Caco-2 (cell line): ENCODE results near the gene TRPC6. TPM values are rescaled to one million over a fixed set of nuclear protein-coding genes. Genes with fewer than 3 reads are reported as not detected.

Source experiments
- BruUV-seq: library from RNA; stranded (reverse); fragments of 400-500 nt; replicated peaks from 2 replicates; lab custom pipeline; 2021; lab: Mats Ljungman, UMichigan
- CTCF ChIA-PET: fragments of 300-600 bp; sonication (Branson Sonifier 250); formaldehyde crosslinking; loops from one replicate; lab custom pipeline; 2022; ENCODE audit warnings: antibody characterized with exemption; lab: Charles Lee
- POLR2A ChIA-PET: fragments of 300-600 bp; sonication (Branson Sonifier 250); formaldehyde crosslinking; loops from one replicate; lab custom pipeline; 2022; ENCODE audit warnings: antibody characterized with exemption; lab: Charles Lee
- DNase-seq, 2 experiments: peaks; one replicate each; pipeline versions ENCODE4 v3.0.0 to v3.0.0-alpha.2; 2020 to 2022
- H3K27me3 ChIP-seq: replicated peaks from 2 replicates; pipeline ENCODE4 v1.6.0; 2011; ENCODE audit warnings: low read length; ENCODE audit not compliant: control insufficient read depth, insufficient read depth
- H3K36me3 ChIP-seq: 2 replicates; pipeline ENCODE4 v1.5.1; 2011; ENCODE audit warnings: low read length; ENCODE audit not compliant: control insufficient read depth, insufficient read depth
- H3K4me1 ChIP-seq: fragments of 250-450 bp; sonication (Bioruptor Pico); 2 replicates; pipeline ENCODE4 v1.5.1; 2020; ENCODE audit warnings: mild to moderate bottlenecking
- H3K4me3 ChIP-seq: 2 replicates; pipeline ENCODE4 v1.5.1; 2011; ENCODE audit warnings: low read depth, mild to moderate bottlenecking, control low read depth, low read length
- H3K9me3 ChIP-seq: fragments of 250-450 bp; sonication (Bioruptor Pico); 2 replicates; pipeline ENCODE4 v1.5.1; 2020; ENCODE audit warnings: mild to moderate bottlenecking, moderate library complexity
- H3K27ac Mint-ChIP-seq: one replicate; pipeline ENCODE4 v1.8.0; 2022; ENCODE audit warnings: mixed read lengths; ENCODE audit not compliant: unreplicated experiment
- H3K27me3 Mint-ChIP-seq: one replicate; pipeline ENCODE4 v1.8.0; 2022; ENCODE audit warnings: mixed read lengths; ENCODE audit not compliant: insufficient read depth, unreplicated experiment
- H3K36me3 Mint-ChIP-seq: one replicate; pipeline ENCODE4 v1.8.0; 2022; ENCODE audit warnings: mild to moderate bottlenecking, mixed read lengths; ENCODE audit not compliant: insufficient read depth, unreplicated experiment
- H3K4me1 Mint-ChIP-seq: one replicate; pipeline ENCODE4 v1.8.0; 2022; ENCODE audit warnings: low read depth, mixed read lengths; ENCODE audit not compliant: unreplicated experiment
- H3K4me3 Mint-ChIP-seq: one replicate; pipeline ENCODE4 v1.8.0; 2022; ENCODE audit warnings: mild to moderate bottlenecking, moderate library complexity, mixed read lengths; ENCODE audit not compliant: unreplicated experiment
- H3K9me3 Mint-ChIP-seq: one replicate; pipeline ENCODE4 v1.8.0; 2022; ENCODE audit warnings: mixed read lengths; ENCODE audit not compliant: unreplicated experiment
- intact Hi-C: fragments of 100-400 bp; cut with micrococcal nuclease; formaldehyde crosslinking; loops from one replicate; pipeline ENCODE4 v1.10.0; 2022; ENCODE audit not compliant: unreplicated experiment
- total RNA-seq: library from RNA; stranded (reverse); gene quantifications from 2 replicates; pipeline ENCODE4 v1.2.3, GENCODE V29; 2022
- TF ChIP-seq, protein P1 (sequence below), 2 experiments: fragments of 200-600 bp in 1 of 2; IDR thresholded peaks; 1 replicate in 1 of 2; 2 replicates in 1 of 2; pipeline versions ENCODE4 v1.5.1 to v1.8.0; 2011 to 2022; ENCODE audit warnings: antibody characterized with exemption in 1 of 2, control low read depth in 1 of 2, inconsistent platforms in 1 of 2, low read depth in 1 of 2, low read length in 1 of 2, mild to moderate bottlenecking in 1 of 2, moderate library complexity in 1 of 2; ENCODE audit not compliant: insufficient read depth in 1 of 2, severe bottlenecking in 1 of 2, unreplicated experiment in 1 of 2

TRPC6 gene
- total RNA-seq, 1 experiment from 2014 or later, result 0.14 TPM

DNA sequence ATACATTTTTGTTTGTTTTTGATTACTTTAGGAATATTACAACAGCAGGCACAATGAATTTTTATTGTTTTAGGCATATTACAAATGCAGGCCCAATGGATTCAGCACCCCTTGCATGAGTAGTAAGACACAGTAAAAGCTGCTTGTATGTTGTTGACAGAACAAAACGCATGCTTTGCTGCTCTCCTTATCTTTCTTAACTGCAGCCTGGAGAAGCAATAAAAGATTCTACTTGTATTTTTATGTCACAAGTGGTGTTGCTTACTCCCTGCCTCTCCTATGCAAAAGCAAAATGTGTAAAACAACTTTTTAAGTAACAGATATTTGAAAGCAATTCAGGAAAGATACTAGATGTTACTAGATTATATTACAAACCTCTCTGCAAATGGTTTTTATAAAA is 73.9 kb downstream of the TRPC6 start:
- no TSS peak for BruUV-seq
- H3K27me3 ChIP-seq, result no peaks in the 10 kb centered on the region
- H3K4me1 ChIP-seq, result peaks cover 16% of the 10 kb centered on the region
- Mint-ChIP-seq H3K27me3 (no peaks in the 10 kb centered on the region), H3K9me3 (peaks cover 20% of the 10 kb centered on the region), H3K4me1 (peaks cover 9% of the 10 kb centered on the region), H3K4me3 (no peak overlapping the region), H3K27ac (no peak overlapping the region), H3K36me3 (no peaks in the 10 kb centered on the region)
- no peak overlapping the region for H3K4me3 ChIP-seq
- CTCF ChIA-PET, result no interaction called here
- POLR2A ChIA-PET, result no interaction called here
- TF ChIP-seq, protein P1, sequence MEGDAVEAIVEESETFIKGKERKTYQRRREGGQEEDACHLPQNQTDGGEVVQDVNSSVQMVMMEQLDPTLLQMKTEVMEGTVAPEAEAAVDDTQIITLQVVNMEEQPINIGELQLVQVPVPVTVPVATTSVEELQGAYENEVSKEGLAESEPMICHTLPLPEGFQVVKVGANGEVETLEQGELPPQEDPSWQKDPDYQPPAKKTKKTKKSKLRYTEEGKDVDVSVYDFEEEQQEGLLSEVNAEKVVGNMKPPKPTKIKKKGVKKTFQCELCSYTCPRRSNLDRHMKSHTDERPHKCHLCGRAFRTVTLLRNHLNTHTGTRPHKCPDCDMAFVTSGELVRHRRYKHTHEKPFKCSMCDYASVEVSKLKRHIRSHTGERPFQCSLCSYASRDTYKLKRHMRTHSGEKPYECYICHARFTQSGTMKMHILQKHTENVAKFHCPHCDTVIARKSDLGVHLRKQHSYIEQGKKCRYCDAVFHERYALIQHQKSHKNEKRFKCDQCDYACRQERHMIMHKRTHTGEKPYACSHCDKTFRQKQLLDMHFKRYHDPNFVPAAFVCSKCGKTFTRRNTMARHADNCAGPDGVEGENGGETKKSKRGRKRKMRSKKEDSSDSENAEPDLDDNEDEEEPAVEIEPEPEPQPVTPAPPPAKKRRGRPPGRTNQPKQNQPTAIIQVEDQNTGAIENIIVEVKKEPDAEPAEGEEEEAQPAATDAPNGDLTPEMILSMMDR (IDR thresholded peaks at IDR 0.05; ENCODE audit: insufficient read depth in 1 of 2, low read depth in 1 of 2, low read length in 1 of 2, severe bottlenecking in 1 of 2, unreplicated experiment in 1 of 2), result no peak
- H3K36me3 ChIP-seq, result no peaks in the 10 kb centered on the region
- H3K9me3 ChIP-seq, result no peaks in the 10 kb centered on the region; the same call in 1 of the 2 replicates
- intact Hi-C loops, result loop anchor here (2.0 kb wide), 2 partner anchors 31 to 39 kb away; no protein-coding TSS in a partner anchor
- no peak for DNase-seq

DNA sequence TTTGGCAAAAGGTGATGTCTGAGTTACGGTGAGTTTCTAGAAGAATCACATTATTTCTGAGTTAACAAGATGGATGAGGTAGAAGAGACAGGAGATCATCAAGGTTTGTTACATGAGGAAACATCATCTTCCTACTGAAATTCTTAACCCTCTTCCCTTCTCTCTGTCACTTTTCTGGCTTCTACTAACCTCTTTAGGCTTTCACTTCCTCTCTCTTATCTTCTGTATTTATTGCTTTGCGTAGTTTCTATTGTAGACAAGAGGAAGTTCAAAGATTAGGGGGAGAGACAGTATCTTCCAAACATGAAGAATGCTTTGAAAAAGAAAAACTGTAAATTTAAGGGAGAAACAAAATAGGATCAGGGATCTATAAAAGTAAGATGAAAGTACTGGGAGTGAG is 75.4 kb downstream of the TRPC6 start:
- Mint-ChIP-seq H3K9me3 (peaks cover 20% of the 10 kb centered on the region), H3K27ac (no peak overlapping the region), H3K4me3 (no peak overlapping the region), H3K27me3 (no peaks in the 10 kb centered on the region), H3K36me3 (no peaks in the 10 kb centered on the region), H3K4me1 (peaks cover 9% of the 10 kb centered on the region)
- H3K4me3 ChIP-seq, result no peak overlapping the region
- H3K4me1 ChIP-seq, result peaks cover 16% of the 10 kb centered on the region
- no TSS peak for BruUV-seq
- CTCF ChIA-PET, result no interaction called here
- intact Hi-C loops, result loop anchor here (1.0 to 2.0 kb wide), 3 partner anchors 11 to 38 kb away; no protein-coding TSS in a partner anchor
- DNase-seq, result no peak
- TF ChIP-seq, protein P1 (IDR thresholded peaks at IDR 0.05; ENCODE audit: insufficient read depth in 1 of 2, low read depth in 1 of 2, low read length in 1 of 2, severe bottlenecking in 1 of 2, unreplicated experiment in 1 of 2), result no peak
- no peaks in the 10 kb centered on the region for H3K36me3 ChIP-seq
- POLR2A ChIA-PET, result no interaction called here
- no peaks in the 10 kb centered on the region; the same call in 1 of the 2 replicates for H3K9me3 ChIP-seq
- no peaks in the 10 kb centered on the region for H3K27me3 ChIP-seq

DNA sequence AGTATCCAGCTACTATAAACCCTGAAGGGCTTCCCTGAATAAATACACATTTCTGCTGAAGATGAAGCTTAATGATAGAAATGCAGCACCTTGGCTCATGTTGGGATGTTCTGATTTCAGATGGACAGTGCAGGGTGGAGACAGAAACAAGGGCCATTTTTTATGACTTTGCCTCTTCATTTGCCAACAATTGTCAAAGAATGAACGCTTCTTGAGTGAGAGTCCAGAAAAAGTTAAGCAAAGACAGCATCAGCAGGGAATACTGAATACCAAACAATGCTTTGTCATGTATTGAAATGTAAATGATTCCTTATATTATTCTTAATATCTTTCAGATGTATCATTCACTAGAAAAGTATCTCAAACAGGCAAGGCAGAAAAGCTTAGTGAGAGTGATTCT is 84.9 kb downstream of the TRPC6 start:
- CTCF ChIA-PET, result no interaction called here
- no peaks in the 10 kb centered on the region for H3K9me3 Mint-ChIP-seq
- POLR2A ChIA-PET, result no interaction called here
- no peaks in the 10 kb centered on the region for H3K4me1 Mint-ChIP-seq
- Histone ChIP-seq H3K36me3 (no peaks in the 10 kb centered on the region), H3K4me1 (no peaks in the 10 kb centered on the region), H3K27me3 (no peaks in the 10 kb centered on the region; the same call in 1 of the 2 replicates), H3K9me3 (no peaks in the 10 kb centered on the region), H3K4me3 (no peak overlapping the region)
- no peaks in the 10 kb centered on the region for H3K27me3 Mint-ChIP-seq
- TF ChIP-seq, protein P1 (IDR thresholded peaks at IDR 0.05; ENCODE audit: insufficient read depth in 1 of 2, low read depth in 1 of 2, low read length in 1 of 2, severe bottlenecking in 1 of 2, unreplicated experiment in 1 of 2), result no peak
- no peaks in the 10 kb centered on the region for H3K36me3 Mint-ChIP-seq
- intact Hi-C loops, result no loop called here
- BruUV-seq, result no TSS peak
- H3K27ac Mint-ChIP-seq, result no peak overlapping the region
- no peak for DNase-seq
- no peak overlapping the region for H3K4me3 Mint-ChIP-seq
